HEK293 (cell line): Measurements from ENCODE around the gene NKD2.

Source experiments
- CTCF ChIA-PET: fragments of 350-600 bp; formaldehyde crosslinking; extraction: SDS; loops from one replicate; lab custom pipeline; 2021; ENCODE audit warnings: antibody characterized with exemption; lab: Yijun Ruan, JAX
- POLR2A ChIA-PET: fragments of 300-600 bp; formaldehyde crosslinking; extraction: SDS; loops from one replicate; lab custom pipeline; 2020; ENCODE audit warnings: antibody characterized with exemption, inconsistent platforms; lab: Yijun Ruan, JAX
- H3K27ac ChIP-seq: fragments of 200-500 bp; sonication (Bioruptor generic); 2 replicates; pipeline ENCODE4 v1.5.1; 2014; ENCODE audit warnings: low read depth, low read length, control low read depth, inconsistent platforms; ENCODE audit errors: extremely low read depth
- H3K36me3 ChIP-seq, 2 experiments: fragments of 200-500 bp in 1 of 2; sonication (Bioruptor generic) in 1 of 2; 1 replicate in 1 of 2; 2 replicates in 1 of 2; pipeline ENCODE4 v1.5.1; 2014 to 2017; ENCODE audit warnings: inconsistent platforms in 2 of 2, low read length in 2 of 2; ENCODE audit not compliant: control insufficient read depth in 2 of 2, insufficient read depth in 1 of 2
- H3K4me1 ChIP-seq: fragments of 200-500 bp; sonication (Bioruptor generic); 2 replicates; pipeline ENCODE4 v1.5.1; 2014; ENCODE audit warnings: mild to moderate bottlenecking, low read length, inconsistent platforms; ENCODE audit not compliant: control insufficient read depth, insufficient read depth
- H3K4me3 ChIP-seq: 2 replicates; pipeline ENCODE4 v1.5.1; 2011; ENCODE audit warnings: low read depth, mild to moderate bottlenecking, control low read depth, low read length, moderate library complexity
- H3K9me3 ChIP-seq: fragments of 200-500 bp; sonication (Bioruptor generic); 2 replicates; pipeline ENCODE4 v1.5.1; 2014; ENCODE audit warnings: low read depth, low read length, inconsistent platforms; ENCODE audit not compliant: control insufficient read depth, insufficient read depth
- BCL11A ChIP-seq: fragments of 450-650 bp; formaldehyde crosslinking; IDR thresholded peaks from 2 replicates; pipeline ENCODE4 v1.5.1; 2016; ENCODE audit warnings: low read depth, missing biosample characterization, missing genetic modification characterization
- KLF9 ChIP-seq: fragments of 450-650 bp; formaldehyde crosslinking; IDR thresholded peaks from 2 replicates; pipeline ENCODE4 v1.5.1; 2016; ENCODE audit warnings: missing biosample characterization, missing genetic modification characterization, low read depth
- MYNN ChIP-seq: fragments of 450-650 bp; formaldehyde crosslinking; IDR thresholded peaks from 2 replicates; pipeline ENCODE4 v1.5.1; 2016; ENCODE audit warnings: missing biosample characterization, missing genetic modification characterization, borderline replicate concordance
- YY2 ChIP-seq: fragments of 450-650 bp; formaldehyde crosslinking; IDR thresholded peaks from 2 replicates; pipeline ENCODE4 v1.5.1; 2016; ENCODE audit warnings: missing biosample characterization, missing genetic modification characterization
- ZBTB17 ChIP-seq: fragments of 450-650 bp; formaldehyde crosslinking; IDR thresholded peaks from 2 replicates; pipeline ENCODE4 v1.5.1; 2016; ENCODE audit warnings: missing biosample characterization, missing genetic modification characterization
- ZBTB49 ChIP-seq: fragments of 450-650 bp; formaldehyde crosslinking; IDR thresholded peaks from 2 replicates; pipeline ENCODE4 v1.5.1; 2016; ENCODE audit warnings: missing biosample characterization, missing genetic modification characterization, low read depth
- ZFHX2 ChIP-seq: fragments of 450-650 bp; formaldehyde crosslinking; conservative IDR thresholded peaks from 2 replicates; pipeline ENCODE4 v1.5.1; 2016; ENCODE audit warnings: missing biosample characterization, missing genetic modification characterization
- ZNF202 ChIP-seq: fragments of 450-650 bp; formaldehyde crosslinking; IDR thresholded peaks from 2 replicates; pipeline ENCODE4 v1.5.1; 2016; ENCODE audit warnings: missing biosample characterization, missing genetic modification characterization, borderline replicate concordance
- ZNF221 ChIP-seq: fragments of 450-650 bp; formaldehyde crosslinking; IDR thresholded peaks from 2 replicates; pipeline ENCODE4 v1.5.1; 2017; ENCODE audit warnings: missing biosample characterization, missing genetic modification characterization, borderline replicate concordance
- ZNF274 ChIP-seq, 2 experiments: fragments of 200-500 bp in 1 of 2; fragments of 450-650 bp in 1 of 2; sonication (Bioruptor generic) in 1 of 2; formaldehyde crosslinking in 1 of 2; IDR thresholded peaks; 2 replicates each; pipeline versions ENCODE4 v1.5.1 to v1.6.1; 2014 to 2016; ENCODE audit warnings: borderline replicate concordance in 1 of 2, inconsistent platforms in 1 of 2, low read length in 1 of 2, missing biosample characterization in 1 of 2, missing genetic modification characterization in 1 of 2
- ZNF280D ChIP-seq: fragments of 450-650 bp; formaldehyde crosslinking; IDR thresholded peaks from 2 replicates; pipeline ENCODE4 v1.5.1; 2016; ENCODE audit warnings: missing biosample characterization, missing genetic modification characterization
- ZNF423 ChIP-seq: fragments of 450-650 bp; formaldehyde crosslinking; IDR thresholded peaks from 2 replicates; pipeline ENCODE4 v1.5.1; 2016; ENCODE audit warnings: missing biosample characterization, missing genetic modification characterization
- ZNF426 ChIP-seq: fragments of 450-650 bp; formaldehyde crosslinking; IDR thresholded peaks from 2 replicates; pipeline ENCODE4 v1.5.1; 2017; ENCODE audit warnings: missing biosample characterization, missing genetic modification characterization, mild to moderate bottlenecking, inconsistent platforms, moderate library complexity
- ZNF571 ChIP-seq: fragments of 450-650 bp; formaldehyde crosslinking; IDR thresholded peaks from 2 replicates; pipeline ENCODE4 v1.5.0; 2017; ENCODE audit warnings: missing biosample characterization, missing genetic modification characterization
- ZNF624 ChIP-seq: fragments of 450-650 bp; formaldehyde crosslinking; IDR thresholded peaks from 2 replicates; pipeline ENCODE4 v1.5.1; 2017; ENCODE audit warnings: missing biosample characterization, missing genetic modification characterization
- ZNF843 ChIP-seq: fragments of 450-650 bp; formaldehyde crosslinking; IDR thresholded peaks from 2 replicates; pipeline ENCODE4 v1.5.1; 2016; ENCODE audit warnings: missing biosample characterization, missing genetic modification characterization
- ZSCAN16 ChIP-seq: fragments of 450-650 bp; formaldehyde crosslinking; IDR thresholded peaks from 2 replicates; pipeline ENCODE4 v1.5.1; 2016; ENCODE audit warnings: missing biosample characterization, missing genetic modification characterization
- TF ChIP-seq, protein P1 (sequence below): fragments of 450-650 bp; IDR thresholded peaks from 2 replicates; pipeline ENCODE4 v1.5.1; 2018; ENCODE audit warnings: missing biosample characterization, mild to moderate bottlenecking, missing genetic modification characterization
- TF ChIP-seq, protein P2 (sequence below): fragments of 450-650 bp; formaldehyde crosslinking; IDR thresholded peaks from 2 replicates; pipeline ENCODE4 v1.5.1; 2016; ENCODE audit warnings: missing biosample characterization, missing genetic modification characterization

Gene NKD2

DNA sequence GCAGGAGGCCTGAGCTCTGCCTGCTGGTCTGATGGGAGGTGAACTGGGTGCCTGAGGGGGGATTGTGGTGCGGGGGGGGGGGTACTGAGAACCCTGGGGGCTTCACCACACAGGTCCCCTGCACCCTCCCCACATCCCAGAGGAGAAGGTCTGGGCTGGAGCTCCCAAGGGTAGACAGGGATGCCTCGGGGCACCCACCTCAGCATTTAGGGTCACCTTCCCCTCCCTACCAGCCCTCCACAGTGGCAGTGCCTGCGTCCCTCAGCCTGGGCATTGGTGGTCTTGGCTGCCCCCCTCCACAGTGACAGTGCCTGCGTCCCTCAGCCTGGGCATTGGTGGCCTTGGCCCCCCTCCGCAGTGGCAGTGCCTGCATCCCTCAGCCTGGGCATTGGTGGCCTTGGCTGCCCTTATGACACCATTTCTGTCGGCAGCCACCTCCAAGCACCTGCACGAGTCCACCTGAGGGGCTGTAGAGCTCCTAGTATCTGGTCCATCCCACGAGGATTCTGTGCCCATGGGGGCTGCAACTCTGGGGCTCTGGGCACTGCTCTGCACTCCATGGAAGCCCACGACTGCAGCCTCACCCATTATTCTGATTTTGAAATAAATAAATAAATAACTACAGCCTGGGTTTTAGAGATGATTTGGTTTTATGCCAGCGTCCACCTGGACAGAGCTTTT lies 21.5 kb downstream of the NKD2 start:
- Histone ChIP-seq H3K4me1 (no peaks in the 10 kb centered on the region), H3K27ac (no peak overlapping the region), H3K36me3 (peaks cover 0 to 9% of the 10 kb centered on the region in 2 experiments; a peak in 1 of 3 replicates), H3K4me3 (no peak overlapping the region), H3K9me3 (no peaks in the 10 kb centered on the region)
- ChIA-PET CTCF (interaction anchor here (0.7 to 1.5 kb wide), 4 partner anchors 19 to 118 kb away, joined by 3 to 5 read pairs (median 4); no protein-coding TSS in a partner anchor), POLR2A (no interaction called here)
- TF ChIP-seq BCL11A, result no peak
- no peak for TF ChIP-seq ZNF423
- TF ChIP-seq KLF9 (tag by site-specific recombination), result no peak
- TF ChIP-seq ZNF571 (tag by site-specific recombination), result no peak
- TF ChIP-seq ZNF280D (tag by site-specific recombination), result no peak
- no peak for TF ChIP-seq ZBTB49
- no peak for TF ChIP-seq ZNF426
- TF ChIP-seq ZBTB17, result no peak
- TF ChIP-seq, protein P1, sequence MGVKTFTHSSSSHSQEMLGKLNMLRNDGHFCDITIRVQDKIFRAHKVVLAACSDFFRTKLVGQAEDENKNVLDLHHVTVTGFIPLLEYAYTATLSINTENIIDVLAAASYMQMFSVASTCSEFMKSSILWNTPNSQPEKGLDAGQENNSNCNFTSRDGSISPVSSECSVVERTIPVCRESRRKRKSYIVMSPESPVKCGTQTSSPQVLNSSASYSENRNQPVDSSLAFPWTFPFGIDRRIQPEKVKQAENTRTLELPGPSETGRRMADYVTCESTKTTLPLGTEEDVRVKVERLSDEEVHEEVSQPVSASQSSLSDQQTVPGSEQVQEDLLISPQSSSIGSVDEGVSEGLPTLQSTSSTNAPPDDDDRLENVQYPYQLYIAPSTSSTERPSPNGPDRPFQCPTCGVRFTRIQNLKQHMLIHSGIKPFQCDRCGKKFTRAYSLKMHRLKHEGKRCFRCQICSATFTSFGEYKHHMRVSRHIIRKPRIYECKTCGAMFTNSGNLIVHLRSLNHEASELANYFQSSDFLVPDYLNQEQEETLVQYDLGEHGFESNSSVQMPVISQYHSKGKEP (tag by site-specific recombination), result no peak
- TF ChIP-seq, protein P2, sequence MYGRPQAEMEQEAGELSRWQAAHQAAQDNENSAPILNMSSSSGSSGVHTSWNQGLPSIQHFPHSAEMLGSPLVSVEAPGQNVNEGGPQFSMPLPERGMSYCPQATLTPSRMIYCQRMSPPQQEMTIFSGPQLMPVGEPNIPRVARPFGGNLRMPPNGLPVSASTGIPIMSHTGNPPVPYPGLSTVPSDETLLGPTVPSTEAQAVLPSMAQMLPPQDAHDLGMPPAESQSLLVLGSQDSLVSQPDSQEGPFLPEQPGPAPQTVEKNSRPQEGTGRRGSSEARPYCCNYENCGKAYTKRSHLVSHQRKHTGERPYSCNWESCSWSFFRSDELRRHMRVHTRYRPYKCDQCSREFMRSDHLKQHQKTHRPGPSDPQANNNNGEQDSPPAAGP, result no peak
- TF ChIP-seq ZSCAN16 (tag by site-specific recombination), result no peak
- TF ChIP-seq ZNF221 (tag by site-specific recombination), result no peak
- TF ChIP-seq ZNF624 (tag by site-specific recombination), result no peak
- TF ChIP-seq ZNF202 (tag by site-specific recombination), result no peak
- TF ChIP-seq ZNF843 (tag by site-specific recombination), result no peak
- no peak for TF ChIP-seq ZNF274 (IDR thresholded peaks at IDR 0.05; ENCODE audit: low read length)
- no peak for TF ChIP-seq ZNF274 (tag by site-specific recombination; IDR thresholded peaks at IDR 0.05; ENCODE audit: borderline replicate concordance)
- TF ChIP-seq MYNN (tag by site-specific recombination), result no peak
- TF ChIP-seq ZFHX2 (tag by site-specific recombination), result no peak
- TF ChIP-seq YY2, result no peak
